Measurements from ENCODE around the gene SLC25A48.

GRCh38 chr5:135881819-135882218, 47.4 kb downstream of the SLC25A48 start:
- TF ChIP-seq KLF1 (tag by site-specific recombination; IDR thresholded peaks at IDR 0.05) (no peak), CTCF (tag by site-specific recombination; IDR thresholded peaks at IDR 0.05) (no peak), ZNF549 (tag by site-specific recombination; IDR thresholded peaks at IDR 0.05) (no peak)

All from HEK293 (cell line).